HepG2 (cell line): ENCODE results near the gene SNAP23. TPM values are rescaled to one million over a fixed set of nuclear protein-coding genes. Genes with fewer than 3 reads are reported as not detected.

Experiments
- ATAC-seq: fragments of 200-7000 bp; cut with Tn5 transposase; 3 replicates; pipeline ENCODE4 v1.9.1; 2020; ENCODE audit warnings: mild to moderate bottlenecking, moderate library complexity
- BruUV-seq: library from RNA; stranded (reverse); fragments of 400-500 nt; replicated peaks from 2 replicates; lab custom pipeline; 2021; lab: Mats Ljungman, UMichigan
- CTCF ChIA-PET: fragments of 300-600 bp; formaldehyde crosslinking; extraction: SDS; loops from one replicate; lab custom pipeline; 2021; ENCODE audit warnings: low total read pairs, inconsistent platforms, low intra/inter-chr PET ratio; lab: Yijun Ruan, JAX
- POLR2A ChIA-PET: fragments of 350-600 bp; sonication (Branson Sonifier 250); formaldehyde crosslinking; loops from one replicate; lab custom pipeline; 2020; ENCODE audit warnings: antibody characterized with exemption, inconsistent platforms; lab: Yijun Ruan, JAX
- DNase-seq: peaks from one replicate; pipeline ENCODE4 v3.0.0-alpha.2; 2015; ENCODE audit warnings: low spot score
- FAIRE-seq: peaks from 3 replicates; lab custom pipeline; 2011; peaks lifted over from hg19 to GRCh38; lab: Jason Lieb, UNC
- H2AFZ ChIP-seq: one replicate; pipeline ENCODE4 v1.6.1; 2011; ENCODE audit warnings: low read length, inconsistent platforms
- H3K27ac ChIP-seq: fragments of 300-600 bp; 3 replicates; pipeline ENCODE4 v1.8.0; 2011; ENCODE audit warnings: mixed run types, mild to moderate bottlenecking, mixed read lengths, low read length, inconsistent platforms; ENCODE audit not compliant: insufficient read depth; ENCODE audit errors: extremely low read length
- H3K27me3 ChIP-seq, 2 experiments: fragments of 200-600 bp in 1 of 2; 2 replicates in 1 of 2; 3 replicates in 1 of 2; pipeline versions ENCODE4 v1.6.0 to v1.8.0; 2011; ENCODE audit warnings: low read length in 2 of 2, mild to moderate bottlenecking in 2 of 2, moderate library complexity in 2 of 2, inconsistent platforms in 1 of 2; ENCODE audit not compliant: insufficient read depth in 2 of 2, control insufficient read depth in 1 of 2
- H3K36me3 ChIP-seq, 2 experiments: fragments of 200-600 bp in 1 of 2; replicated peaks in 1 of 2; 2 replicates in 1 of 2; 3 replicates in 1 of 2; pipeline versions ENCODE4 v1.5.1 to v1.8.0; 2011; ENCODE audit warnings: low read length in 2 of 2, inconsistent platforms in 1 of 2; ENCODE audit not compliant: insufficient read depth in 2 of 2, control insufficient read depth in 1 of 2
- H3K4me1 ChIP-seq: 2 replicates; pipeline ENCODE4 v1.5.1; 2012; ENCODE audit warnings: low read length, inconsistent platforms; ENCODE audit not compliant: insufficient read depth
- H3K4me2 ChIP-seq: 2 replicates; pipeline ENCODE4 v1.6.0; 2011; ENCODE audit warnings: low read depth, low read length, inconsistent platforms
- H3K4me3 ChIP-seq, 3 experiments: fragments of 200-600 bp in 1 of 3; sonication (generic), shearing (Covaris generic) in 1 of 3; replicated peaks in 1 of 3; 2 replicates each; pipeline ENCODE4 v1.5.1; 2011 to 2016; ENCODE audit warnings: low read length in 3 of 3, inconsistent platforms in 2 of 3, low read depth in 2 of 3, mild to moderate bottlenecking in 2 of 3, control low read depth in 1 of 3, mixed read lengths in 1 of 3; ENCODE audit not compliant: insufficient read depth in 1 of 3
- H3K79me2 ChIP-seq: one replicate; pipeline ENCODE4 v1.6.1; 2011; ENCODE audit warnings: low read length, inconsistent platforms; ENCODE audit not compliant: insufficient read depth
- H3K9ac ChIP-seq: 2 replicates; pipeline ENCODE4 v1.6.0; 2011; ENCODE audit warnings: mild to moderate bottlenecking, low read depth, low read length, inconsistent platforms; ENCODE audit not compliant: insufficient read depth
- H3K9me3 ChIP-seq: 2 replicates; pipeline ENCODE4 v1.5.1; 2012; ENCODE audit warnings: mild to moderate bottlenecking, low read length
- H4K20me1 ChIP-seq: 2 replicates; pipeline ENCODE4 v1.6.0; 2011; ENCODE audit warnings: inconsistent platforms, mild to moderate bottlenecking, low read length, moderate library complexity; ENCODE audit not compliant: insufficient read depth
- CHD2 ChIP-seq: IDR thresholded peaks from 2 replicates; pipeline ENCODE4 v1.6.1; 2011; ENCODE audit warnings: low read depth, low read length, improper control_type of control experiment
- ELF1 ChIP-seq: sonication (generic); formaldehyde crosslinking; IDR thresholded peaks from 2 replicates; pipeline ENCODE4 v1.4.0; 2020; ENCODE audit warnings: missing genetic modification reagents
- FOXK1 ChIP-seq: sonication (generic); formaldehyde crosslinking; IDR thresholded peaks from 2 replicates; pipeline ENCODE4 v1.4.0; 2020; ENCODE audit warnings: low read depth, missing genetic modification reagents, borderline replicate concordance
- FOXP4 ChIP-seq: sonication (generic); formaldehyde crosslinking; IDR thresholded peaks from 2 replicates; pipeline ENCODE4 v1.4.0; 2020; ENCODE audit warnings: missing genetic modification reagents
- IKZF4 ChIP-seq: sonication (generic); formaldehyde crosslinking; IDR thresholded peaks from 2 replicates; pipeline ENCODE4 v1.5.1; 2020; ENCODE audit warnings: borderline replicate concordance, mild to moderate bottlenecking, low read depth, missing genetic modification reagents; ENCODE audit errors: not compliant biosample characterization
- PITX1 ChIP-seq: sonication (generic); formaldehyde crosslinking; IDR thresholded peaks from 2 replicates; pipeline ENCODE4 v1.5.1; 2020; ENCODE audit warnings: mild to moderate bottlenecking, missing genetic modification reagents
- REST ChIP-seq, 2 experiments: IDR thresholded peaks; 2 replicates each; pipeline ENCODE4 v1.6.1; 2011 to 2012; ENCODE audit warnings: low read length in 2 of 2, borderline replicate concordance in 1 of 2, low read depth in 1 of 2, mild to moderate bottlenecking in 1 of 2, moderate library complexity in 1 of 2
- SSRP1 ChIP-seq: IDR thresholded peaks from 2 replicates; pipeline ENCODE4 v1.6.1; 2016; ENCODE audit warnings: control low read depth
- U2AF1 ChIP-seq: fragments of 200-400 bp; formaldehyde crosslinking; optimal IDR thresholded peaks from 2 replicates; pipeline ENCODE3; 2017; ENCODE audit warnings: mild to moderate bottlenecking, low read depth, low read length
- ZBTB42 ChIP-seq: sonication (generic); formaldehyde crosslinking; IDR thresholded peaks from 2 replicates; pipeline ENCODE4 v1.5.0; 2020; ENCODE audit warnings: mild to moderate bottlenecking, missing genetic modification reagents
- ZFY ChIP-seq: sonication (generic); formaldehyde crosslinking; IDR thresholded peaks from 2 replicates; pipeline ENCODE4 v1.4.0; 2020; ENCODE audit warnings: missing genetic modification reagents
- ZNF431 ChIP-seq: sonication (generic); formaldehyde crosslinking; IDR thresholded peaks from 2 replicates; pipeline ENCODE4 v1.9.0; 2022; ENCODE audit warnings: missing genetic modification reagents, low read depth, mild to moderate bottlenecking, borderline replicate concordance
- ZNF513 ChIP-seq: sonication (generic); formaldehyde crosslinking; conservative IDR thresholded peaks from 2 replicates; pipeline ENCODE4 v1.5.0; 2020; ENCODE audit warnings: missing genetic modification reagents
- ZNF883 ChIP-seq: sonication (generic); formaldehyde crosslinking; IDR thresholded peaks from 2 replicates; pipeline ENCODE4 v1.5.1; 2020; ENCODE audit warnings: mild to moderate bottlenecking, missing genetic modification reagents; ENCODE audit errors: not compliant biosample characterization
- WGBS: methylation state at CpG from one replicate; pipeline ENCODE4 v1.1.6; 2017; ENCODE audit warnings: low lambda C conversion rate; 5-methylcytosine and 5-hydroxymethylcytosine counted together
- in situ Hi-C: cut with HindIII; loops from 2 replicates; pipeline ENCODE4 v1.10.0; 2017; ENCODE audit warnings: low pct_unique_long_range_greater_than_20kb; ENCODE audit not compliant: extremely low pct_ligation_motif_present
- intact Hi-C: fragments of 100-400 bp; cut with micrococcal nuclease; formaldehyde crosslinking; loops from one replicate; pipeline ENCODE4 v1.10.0; 2022; ENCODE audit not compliant: unreplicated experiment
- polyA plus RNA-seq, 8 experiments: library from polyadenylated mRNA; depleted of rRNA in 3 of 8; stranded (reverse) in 7 of 8; unstranded in 1 of 8; fragments of >200 nt; fragmentation: Illumina TruSeq in 4 of 8; extraction: Trizol in 4 of 8; gene quantifications; 2 replicates each; pipeline versions ENCODE4 v1.2.1 to v1.2.3, GENCODE V29; 2011 to 2016; ENCODE audit warnings: low read depth in 4 of 8, missing spikeins in 1 of 8, mixed read lengths in 1 of 8; ENCODE audit not compliant: insufficient read depth in 1 of 8
- total RNA-seq, 5 experiments: library from RNA; depleted of rRNA; stranded (reverse); fragments of >200 nt; fragmentation: Illumina TruSeq; extraction: Trizol; gene quantifications; 2 replicates each; pipeline ENCODE4 v1.2.3, GENCODE V29; 2016; ENCODE audit warnings: low read depth in 1 of 5

SNAP23 gene
- total and polyA plus RNA-seq, 2 of the 13 experiments (the other 11 are each of a cell fraction or from before 2014, with no cell fraction given), result 37.0 to 101 TPM

GRCh38 chr15:42553554-42553953, 58.1 kb downstream of the SNAP23 start:
- Histone ChIP-seq H3K9ac (no peak overlapping the region), H2AFZ (no peak overlapping the region), H3K4me3 (no peak overlapping the region), H3K36me3 (no peaks in the 10 kb centered on the region), H4K20me1 (no peaks in the 10 kb centered on the region), H3K27me3 (no peaks in the 10 kb centered on the region; a peak in 1 of 5 replicates), H3K4me1 (peaks cover 21% of the 10 kb centered on the region), H3K79me2 (peaks cover 38% of the 10 kb centered on the region), H3K27ac (no peak overlapping the region), H3K9me3 (no peaks in the 10 kb centered on the region), H3K4me2 (no peak overlapping the region)
- no peak for FAIRE-seq
- TF ChIP-seq PITX1 (CRISPR knock-in tag) (no peak), ZNF431 (CRISPR knock-in tag) (no peak), SSRP1 (CRISPR knock-in tag) (no peak), ZFY (CRISPR knock-in tag) (no peak), ZNF513 (CRISPR knock-in tag) (no peak), ELF1 (CRISPR knock-in tag) (no peak), U2AF1 (no peak), FOXK1 (CRISPR knock-in tag) (no peak), ZNF883 (no peak), REST (IDR thresholded peaks at IDR 0.05; ENCODE audit: borderline replicate concordance in 1 of 2, low read depth in 1 of 2, low read length in 2 of 2) (no peak), CHD2 (no peak), ZBTB42 (no peak), IKZF4 (CRISPR knock-in tag) (no peak), FOXP4 (no peak)
- CTCF ChIA-PET, result no interaction called here
- ATAC-seq, result no peak
- POLR2A ChIA-PET, result no interaction called here
- intact Hi-C loops, result no loop called here
- 93% methylated on average over 1 of the region's 1 CpG for WGBS
- no peak for DNase-seq
- in situ Hi-C loops, result no loop called here
- no TSS peak for BruUV-seq
